NCI-H2107 treated with DMSO at 0.1 percent for 48 hours (cell line): ENCODE results near the gene PHETA1.
"Not testable (repeated sequence)": the region's sequence is repeated elsewhere in the genome, so short reads cannot be mapped to it uniquely, and the experiment has no call there.

Experiments used
- DNase-seq: peaks from one replicate; lab custom pipeline; 2025; ENCODE audit not compliant: unreplicated experiment; lab: John Stamatoyannopoulos, UW

Gene PHETA1

GRCh38 chr12:111405859-111406473 lies 37.1 kb upstream of the PHETA1 start, which contains the start of gene SH2B3:
TSS of gene SH2B3 (plus strand) at chr12:111405923. CDS start at chr12:111418146, 12,223 bp downstream.
- no peak for DNase-seq

- DNase-seq: peak; percentile 90
These were observed 36.4 kb upstream of the PHETA1 start for GRCh38 chr12:111405149-111405858.

- no peak for DNase-seq
These were observed 35.7 kb upstream of the PHETA1 start for GRCh38 chr12:111404362-111405148.

- not testable (repeated sequence) for DNase-seq
These were observed 33.6 kb upstream of the PHETA1 start for GRCh38 chr12:111402490-111402824.

GRCh38 chr12:111401167-111401605 lies 32.3 kb upstream of the PHETA1 start:
- no peak for DNase-seq

GRCh38 chr12:111399741-111400404 lies 31.0 kb upstream of the PHETA1 start:
- DNase-seq: not testable (repeated sequence)

GRCh38 chr12:111398530-111398929 lies 29.6 kb upstream of the PHETA1 start:
- DNase-seq: no peak

- peak; percentile 60 for DNase-seq
These were observed 28.0 kb upstream of the PHETA1 start for GRCh38 chr12:111396726-111397445.

GRCh38 chr12:111396271-111396670 lies 27.4 kb upstream of the PHETA1 start:
- DNase-seq: not testable (repeated sequence)

- DNase-seq: no peak
These were observed 26.7 kb upstream of the PHETA1 start for GRCh38 chr12:111395336-111396187.

- DNase-seq: no peak
These were observed 25.6 kb upstream of the PHETA1 start for GRCh38 chr12:111394480-111394879.

- no peak for DNase-seq
These were observed 24.9 kb upstream of the PHETA1 start for GRCh38 chr12:111393700-111394300.

- no peak for DNase-seq
These were observed 22.0 kb upstream of the PHETA1 start for GRCh38 chr12:111390910-111391309.

GRCh38 chr12:111389635-111390034 lies 20.7 kb upstream of the PHETA1 start:
- no peak for DNase-seq

- no peak for DNase-seq
These were observed 18.9 kb upstream of the PHETA1 start for GRCh38 chr12:111387747-111388323.

- DNase-seq: no peak
These were observed 18.0 kb upstream of the PHETA1 start for GRCh38 chr12:111386885-111387284.

GRCh38 chr12:111384596-111384995 lies 15.7 kb upstream of the PHETA1 start:
- no peak for DNase-seq

GRCh38 chr12:111379942-111380554 lies 11.2 kb upstream of the PHETA1 start:
- no peak for DNase-seq

- no peak for DNase-seq
These were observed 8.5 kb upstream of the PHETA1 start for GRCh38 chr12:111377440-111377839.
